GM18508 (cell line): ENCODE results near the gene GSG1L2.
"Not testable (repeated sequence)": the region's sequence is repeated elsewhere in the genome, so short reads cannot be mapped to it uniquely, and the experiment has no call there.

Source experiments
- ATAC-seq: cut with Tn5 transposase; IDR thresholded peaks from one replicate; pipeline ENCODE4 v1.9.1; 2021; ENCODE audit warnings: moderate number of reproducible peaks; ENCODE audit not compliant: insufficient read depth, unreplicated experiment

Gene GSG1L2

DNA sequence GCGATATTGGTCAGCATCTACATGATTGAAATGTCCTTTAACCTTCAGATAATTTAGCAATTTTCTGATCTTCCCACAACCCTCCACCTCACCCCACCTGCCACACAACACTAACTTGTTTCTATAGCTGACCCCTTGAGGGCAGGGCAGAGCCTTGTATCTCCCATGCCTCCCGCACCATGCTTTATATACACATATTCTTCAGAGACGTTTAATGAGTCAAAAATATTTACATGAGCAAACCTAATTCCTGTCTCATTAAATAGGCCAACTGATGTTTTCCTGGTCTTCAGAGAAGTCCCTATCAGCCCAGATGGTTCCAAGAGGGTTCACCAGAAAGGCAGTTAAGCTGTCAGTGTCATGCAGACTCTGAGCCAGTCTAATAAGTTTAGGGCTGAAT lies 23.9 kb downstream of the GSG1L2 start:
- no peak for ATAC-seq

DNA sequence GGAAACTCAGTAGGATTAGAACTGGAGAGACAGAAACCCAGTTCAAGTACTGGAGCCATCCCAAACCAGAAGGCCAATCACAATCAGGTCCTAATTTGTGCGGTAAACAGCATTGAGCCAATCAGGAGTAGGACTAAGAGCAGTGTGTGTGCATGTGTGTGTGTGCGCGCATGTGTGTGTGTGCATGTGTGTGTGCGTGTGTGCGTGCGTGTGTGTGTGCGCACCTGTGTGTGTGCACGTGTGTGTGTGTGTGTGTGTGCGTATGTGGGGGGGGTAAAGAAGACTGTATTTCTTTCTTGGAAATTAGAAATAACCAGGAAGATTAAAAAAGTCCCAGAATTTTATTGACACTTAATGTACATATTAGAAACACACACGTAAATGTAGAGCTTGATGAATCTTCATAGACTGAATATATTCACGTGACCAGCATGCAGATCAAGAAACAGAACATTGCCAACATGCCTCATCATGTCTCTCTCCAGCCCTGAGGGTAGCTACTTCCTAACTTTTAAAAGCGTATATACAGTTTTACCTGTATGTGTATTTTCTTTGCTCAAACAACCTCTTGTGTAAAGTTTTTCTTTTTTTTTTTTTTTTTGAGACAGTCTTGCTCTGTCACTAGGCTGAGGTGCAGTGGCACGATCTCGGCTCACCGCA lies 29.6 kb downstream of the GSG1L2 start:
- ATAC-seq = no peak

DNA sequence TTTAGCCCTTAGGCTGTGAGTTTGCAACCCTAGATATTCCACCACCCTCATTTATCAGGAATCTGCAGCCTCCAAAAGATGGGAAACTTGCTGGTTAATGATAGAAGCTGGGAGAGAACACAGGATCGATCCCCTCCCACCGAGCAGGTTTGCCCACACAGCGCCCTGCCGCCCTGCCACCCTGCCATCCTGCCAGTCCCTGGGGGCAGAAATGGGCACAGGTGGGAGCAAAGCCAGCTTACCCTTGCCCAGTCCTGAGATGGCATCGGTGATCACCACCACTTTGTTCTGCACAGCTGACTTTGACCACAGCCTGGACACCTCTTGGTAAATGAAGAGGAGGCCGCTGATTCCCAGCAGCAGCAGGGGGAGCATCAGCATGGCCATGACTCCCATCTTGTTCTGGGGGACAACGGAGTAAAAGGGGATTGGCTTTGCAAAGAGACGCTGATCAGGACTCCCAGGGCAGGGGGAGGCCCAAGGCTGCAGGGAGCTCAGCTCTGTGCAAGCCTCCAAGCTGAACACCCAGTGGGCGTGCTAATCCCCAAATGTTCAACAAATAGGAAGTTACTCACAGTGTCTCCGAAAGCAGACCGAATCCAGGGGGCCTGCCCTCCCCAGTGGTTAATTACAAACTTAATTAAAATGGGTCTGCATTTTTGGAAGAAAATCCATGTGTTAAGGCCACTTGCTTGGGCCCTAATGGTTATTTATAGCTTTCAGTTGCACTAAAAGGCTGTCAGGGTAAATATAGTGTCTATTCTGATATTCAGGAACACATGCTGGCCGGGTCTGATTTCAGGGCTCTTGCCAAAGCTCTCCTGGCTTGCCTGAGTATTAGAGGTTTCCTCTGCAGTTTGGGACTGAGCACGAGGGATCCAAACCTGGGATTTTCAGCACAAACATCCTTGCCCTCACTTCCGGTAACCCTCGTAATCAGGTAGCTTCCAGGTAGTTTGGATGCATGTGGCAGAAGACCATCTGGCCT lies 30.7 kb downstream of the GSG1L2 start, which contains the start of gene DHRS7C:
Gene DHRS7C (minus strand): TSS at position 704 of the 988 bp plus-strand sequence. CDS start 308 bp downstream, at position 396.
- ATAC-seq = no peak

DNA sequence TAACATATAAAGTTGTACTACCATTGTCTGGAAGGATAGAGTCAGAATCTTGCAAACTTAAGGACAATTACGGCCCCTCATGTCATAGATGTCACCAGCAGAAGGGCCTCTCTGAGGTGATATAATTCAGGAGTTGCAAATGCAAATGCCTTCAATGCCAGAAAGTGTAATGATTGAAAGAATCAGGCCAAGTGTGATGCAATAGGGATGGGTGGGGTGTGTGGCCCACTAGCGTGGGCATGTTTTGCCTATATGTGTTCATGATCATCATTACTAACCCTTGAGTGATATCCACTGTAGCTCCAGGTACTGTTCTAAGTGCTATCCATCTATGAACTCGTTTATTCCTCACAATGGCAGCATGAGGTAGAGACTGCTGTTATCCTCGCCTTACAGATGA lies 31.6 kb downstream of the GSG1L2 start:
- no peak for ATAC-seq

DNA sequence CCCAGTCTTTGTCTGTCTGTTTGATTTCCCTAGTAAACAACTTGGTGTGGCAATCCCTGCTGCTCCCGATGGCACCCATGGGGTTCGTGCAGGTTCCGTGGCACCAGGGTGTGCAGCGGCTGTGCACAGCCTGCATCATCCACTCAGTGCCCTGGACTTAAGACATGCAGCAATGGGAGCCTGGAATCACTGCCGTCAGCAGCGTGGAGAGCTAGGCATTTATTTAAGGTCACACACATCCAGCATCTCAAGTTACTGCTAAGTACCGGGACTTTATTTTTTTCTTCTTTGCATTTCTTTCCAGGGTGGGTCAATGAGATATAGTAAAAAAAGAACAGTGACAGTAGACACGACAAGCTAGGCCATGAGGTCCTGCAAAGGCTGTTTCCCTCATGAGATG lies 33.3 kb downstream of the GSG1L2 start:
- no peak for ATAC-seq

DNA sequence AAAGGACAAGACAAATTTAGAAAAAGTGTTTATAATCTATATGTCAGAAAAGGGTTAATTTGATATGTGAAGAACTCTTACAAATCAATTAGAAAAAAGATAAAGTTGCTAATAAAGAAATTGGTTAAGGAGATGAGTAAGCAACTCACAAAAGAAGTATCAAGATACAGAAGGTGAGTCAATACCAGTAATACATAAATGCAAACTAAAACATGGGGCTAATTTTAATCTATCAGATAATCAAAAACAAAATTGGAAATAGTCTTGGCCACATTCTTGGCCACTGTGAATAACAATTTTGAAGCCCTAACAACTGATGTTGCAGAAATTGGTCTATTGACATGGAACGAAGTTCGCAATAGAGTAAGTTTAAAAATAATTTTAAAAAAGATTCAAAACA lies 37.3 kb downstream of the GSG1L2 start:
- no peak for ATAC-seq

DNA sequence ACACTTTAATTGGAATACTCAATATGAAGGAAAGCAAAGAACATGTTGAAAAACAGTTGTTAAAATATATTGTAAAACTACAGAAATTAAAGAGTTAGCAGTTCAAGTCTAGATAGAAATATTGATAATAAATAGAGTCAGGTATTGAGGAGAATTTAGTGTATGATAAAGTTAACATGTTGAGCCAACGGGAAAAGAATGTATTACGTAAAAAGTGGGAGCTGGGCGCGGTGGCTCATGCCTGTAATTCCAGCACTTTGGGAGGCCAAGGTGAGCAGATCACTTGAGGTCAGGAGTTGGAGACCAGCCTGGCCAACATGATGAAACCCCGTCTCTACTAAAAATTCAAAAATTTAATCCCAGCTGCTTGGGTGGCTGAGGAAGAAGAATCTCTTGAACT lies 38.4 kb downstream of the GSG1L2 start:
- ATAC-seq = not testable (repeated sequence)

DNA sequence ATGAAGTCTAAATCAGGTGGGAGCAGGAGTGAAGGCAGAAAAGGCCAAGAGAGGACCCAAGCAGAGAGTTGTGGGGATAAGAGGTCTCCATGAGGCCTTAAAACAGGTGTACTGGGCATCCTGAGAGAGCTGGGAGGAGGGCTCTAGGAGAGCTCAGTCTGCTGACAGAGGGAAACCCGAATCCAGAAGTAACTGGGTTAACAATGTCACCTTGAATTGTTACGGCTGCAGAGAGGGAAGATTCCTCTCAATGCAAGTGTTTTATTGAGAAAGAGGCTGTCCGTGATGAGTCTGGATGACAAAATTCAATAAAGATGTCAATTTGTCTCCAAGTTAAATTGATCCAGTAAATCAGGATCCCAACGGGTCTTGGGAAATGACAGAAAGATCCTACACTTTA lies 38.8 kb downstream of the GSG1L2 start:
- ATAC-seq = no peak

DNA sequence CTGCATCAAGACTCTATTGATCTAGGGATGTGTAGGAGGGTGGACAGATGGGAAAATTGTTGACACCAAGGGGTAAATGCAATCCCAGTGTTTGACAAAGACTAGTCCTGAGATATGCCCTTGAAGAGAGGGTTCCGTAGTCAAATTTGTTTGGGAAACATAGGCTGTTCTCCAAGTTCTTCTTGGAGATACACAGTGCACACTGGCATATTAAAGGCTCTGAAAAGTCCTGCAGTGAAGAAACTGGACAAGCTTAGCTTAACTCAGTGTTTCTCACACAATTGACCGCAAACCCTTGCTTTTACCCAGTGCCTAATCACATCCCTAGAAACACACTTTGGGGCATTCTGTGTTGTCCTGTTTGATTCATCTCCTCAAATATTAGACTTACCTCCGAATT lies 41.3 kb downstream of the GSG1L2 start:
- ATAC-seq = no peak

DNA sequence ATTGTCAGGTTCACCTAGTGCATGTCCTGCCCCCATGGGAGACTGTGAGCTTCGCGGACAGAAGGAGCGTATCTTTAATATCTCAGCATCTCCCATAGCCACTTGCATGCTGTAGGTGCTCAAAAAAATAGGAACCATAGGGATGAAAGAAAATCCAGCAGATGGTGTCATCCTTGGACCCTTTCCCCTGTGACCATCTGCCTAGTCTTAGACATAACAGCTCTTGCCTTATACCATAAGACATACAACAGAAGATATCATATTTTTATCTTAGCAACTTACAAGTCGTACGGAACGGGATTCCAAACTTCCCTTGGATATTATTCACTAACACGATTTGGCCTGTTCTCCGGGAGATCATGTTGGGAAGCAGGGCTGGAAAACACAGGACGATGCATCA lies 45.0 kb downstream of the GSG1L2 start:
- no peak for ATAC-seq

DNA sequence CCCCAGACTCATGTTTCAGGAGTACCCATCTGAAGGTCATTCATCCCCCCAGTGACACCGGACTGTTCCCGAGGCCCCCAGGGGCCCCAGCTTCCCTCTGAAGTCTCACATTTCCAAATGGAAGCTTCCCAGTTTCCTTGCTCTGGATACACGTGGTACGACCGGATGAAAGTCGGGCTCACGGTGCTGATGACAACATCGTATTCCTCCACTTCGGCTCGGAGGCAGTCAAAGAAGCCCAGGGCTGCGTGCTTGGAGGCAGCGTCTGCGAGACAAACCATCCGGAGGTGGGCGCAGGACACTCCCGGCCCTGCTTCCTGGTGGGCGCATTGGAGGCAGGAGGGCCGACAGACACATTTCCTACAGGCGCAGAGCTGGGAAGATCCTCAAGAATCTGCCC lies 49.2 kb downstream of the GSG1L2 start:
- no peak for ATAC-seq

DNA sequence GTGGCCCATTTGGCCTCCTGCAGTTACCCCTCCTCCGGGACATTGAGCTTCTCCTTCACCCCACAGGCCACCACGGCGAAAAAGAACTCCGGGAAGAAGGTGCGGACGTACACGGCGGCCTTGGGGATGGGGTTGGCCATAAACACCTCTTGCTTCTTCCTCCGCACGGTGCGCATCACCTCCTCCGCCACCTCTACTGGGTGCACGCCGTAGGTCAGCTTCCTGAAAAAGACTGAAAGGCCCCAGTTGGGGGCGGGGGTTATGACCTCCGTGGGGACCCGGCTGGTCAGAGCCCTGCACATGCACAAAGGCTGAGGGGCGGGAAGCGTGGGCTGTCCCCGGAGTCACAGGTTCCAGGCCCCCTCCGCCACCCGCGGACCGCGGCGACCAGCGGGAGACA lies 50.4 kb downstream of the GSG1L2 start:
- ATAC-seq = no peak

DNA sequence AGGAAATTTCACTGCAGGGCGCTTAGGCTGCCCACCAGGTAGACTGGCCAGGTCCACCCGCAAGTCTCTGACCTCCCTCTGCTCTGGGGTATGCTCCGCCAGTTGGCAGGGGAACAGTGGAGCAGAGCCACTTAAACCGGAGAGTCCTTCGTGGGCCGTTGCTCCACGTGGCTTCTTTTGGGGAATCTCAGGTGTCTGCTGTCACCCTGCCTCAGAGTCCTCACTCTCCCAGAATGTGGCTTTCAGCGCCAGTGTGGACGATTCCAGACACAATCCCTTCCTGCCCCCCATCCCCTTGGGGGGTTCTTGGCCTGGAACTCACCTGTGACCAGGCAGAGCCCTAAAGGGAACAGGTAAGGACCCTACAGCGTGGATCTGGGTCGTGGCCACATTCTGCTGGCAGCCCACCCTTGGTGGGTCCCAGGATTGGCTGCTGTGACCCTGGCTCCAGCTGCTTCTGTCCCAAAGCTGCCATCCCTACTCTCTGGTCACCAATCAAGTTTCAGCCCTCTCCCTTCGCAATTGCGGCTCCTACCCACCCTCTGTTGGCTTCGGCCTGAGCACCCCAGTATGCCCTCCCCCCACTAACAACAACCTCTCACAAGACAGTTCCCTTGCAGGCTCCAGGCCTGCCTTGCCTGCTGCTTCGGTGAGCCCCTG lies 52.7 kb downstream of the GSG1L2 start:
- no peak for ATAC-seq

DNA sequence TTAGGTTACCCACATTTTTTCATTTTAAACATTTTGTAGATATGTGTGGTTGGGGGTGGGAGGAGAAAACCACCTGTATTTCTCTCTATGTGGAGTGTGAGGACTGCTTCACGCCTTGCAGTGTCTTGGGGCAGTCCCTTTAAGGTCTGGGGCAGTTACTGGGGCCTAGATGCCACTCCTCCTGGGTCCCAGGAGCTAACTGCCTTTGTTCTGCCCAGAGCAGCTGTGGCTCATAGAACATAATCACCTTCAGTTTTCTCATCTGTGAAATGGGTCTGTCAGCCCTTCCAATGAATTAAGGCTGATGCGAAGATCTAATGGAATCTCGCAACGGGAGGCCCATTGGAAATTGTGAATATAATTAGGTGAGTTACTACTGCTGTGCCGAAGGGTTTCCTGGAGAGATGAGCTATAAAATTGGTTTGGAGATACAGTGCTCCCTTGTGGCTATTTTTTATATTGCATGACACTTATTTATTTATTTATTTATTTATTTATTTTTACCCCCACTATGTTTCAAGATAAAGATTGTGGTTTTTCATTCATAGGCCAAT lies 53.4 kb downstream of the GSG1L2 start:
- ATAC-seq = no peak

DNA sequence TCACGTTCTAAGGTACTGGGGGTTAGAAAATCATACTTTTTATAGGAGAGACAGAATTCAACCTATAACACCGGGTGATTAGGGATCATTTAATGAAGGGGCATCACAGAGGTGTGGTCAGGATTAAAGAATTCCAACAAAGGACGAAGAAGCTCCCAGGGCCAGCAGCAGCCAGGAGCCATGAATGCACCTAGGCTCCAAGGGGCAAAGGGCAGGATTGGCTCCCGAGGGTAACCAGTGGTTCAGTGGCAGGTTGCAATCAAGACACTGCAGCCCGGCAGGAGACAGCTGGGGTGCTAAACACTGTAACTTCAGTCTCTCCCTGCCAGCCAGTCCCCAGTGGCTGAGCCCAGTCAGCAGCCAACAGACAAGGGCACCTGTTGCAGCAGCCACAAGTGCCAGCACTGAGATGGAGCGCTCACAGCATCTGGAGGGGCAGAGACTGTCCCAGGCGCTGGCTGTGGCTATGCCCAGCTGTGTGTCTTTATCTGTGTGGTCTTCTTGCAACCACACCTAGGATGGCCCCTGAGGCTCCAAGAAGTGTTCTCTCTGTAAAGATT lies 54.4 kb downstream of the GSG1L2 start:
- no peak for ATAC-seq

DNA sequence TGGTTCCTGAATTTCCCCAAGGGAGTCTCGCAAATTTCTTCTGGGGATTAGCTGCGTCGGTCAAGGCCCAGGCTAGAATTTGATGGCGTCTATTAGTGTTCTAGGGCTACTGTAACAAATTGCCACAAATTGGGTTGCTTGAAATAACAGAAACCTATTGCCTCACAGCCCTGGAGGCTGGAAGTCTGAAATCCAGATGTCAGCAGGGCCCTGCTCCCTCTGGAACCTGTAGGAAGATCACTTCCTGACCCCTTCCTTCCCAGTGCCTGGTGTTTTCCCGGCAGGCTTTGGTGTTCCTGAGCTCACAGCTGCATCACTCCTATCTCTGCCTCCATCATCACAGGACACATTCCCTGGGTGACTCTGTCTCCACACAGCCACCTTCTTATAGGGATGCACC lies 54.9 kb downstream of the GSG1L2 start:
- ATAC-seq = no peak

DNA sequence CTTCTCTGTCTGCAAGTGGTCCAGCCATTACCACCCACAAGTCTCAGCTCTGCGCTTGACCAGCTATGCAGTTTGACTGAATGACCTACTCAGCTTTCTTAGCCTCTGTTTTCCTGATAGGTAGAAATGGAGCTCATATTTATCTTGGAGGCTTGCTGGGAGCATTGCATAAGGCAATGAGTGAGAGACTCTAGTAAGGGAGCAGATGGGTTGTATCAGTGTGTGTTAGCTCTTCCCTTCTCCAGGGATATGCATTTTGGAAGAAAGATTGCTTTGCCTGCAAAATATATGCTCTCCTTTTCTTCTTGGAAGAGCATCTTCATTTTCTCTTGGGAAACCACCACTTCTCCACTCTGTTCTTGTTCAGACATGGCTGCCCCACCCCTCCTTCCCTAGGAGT lies 56.6 kb downstream of the GSG1L2 start:
- ATAC-seq = no peak

DNA sequence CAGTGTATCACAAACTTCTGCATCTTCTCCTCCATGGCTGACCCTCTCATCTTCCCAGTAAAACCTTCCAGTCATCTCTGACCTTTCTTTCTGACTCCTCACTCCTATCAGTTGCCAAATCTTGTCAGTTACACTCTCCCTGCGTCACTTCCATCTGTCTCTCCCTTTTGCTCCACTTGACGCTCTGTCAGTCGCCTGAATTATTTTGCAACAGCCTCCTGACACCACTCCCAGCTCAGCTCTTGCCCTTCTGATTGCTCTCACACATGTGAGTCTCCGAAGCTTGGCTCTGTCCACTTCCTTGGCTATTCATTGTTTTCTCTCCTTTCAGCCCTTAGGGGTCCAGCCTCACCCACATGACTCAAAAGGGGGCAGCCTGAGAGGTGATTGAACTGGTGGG lies 58.2 kb downstream of the GSG1L2 start:
- no peak for ATAC-seq

DNA sequence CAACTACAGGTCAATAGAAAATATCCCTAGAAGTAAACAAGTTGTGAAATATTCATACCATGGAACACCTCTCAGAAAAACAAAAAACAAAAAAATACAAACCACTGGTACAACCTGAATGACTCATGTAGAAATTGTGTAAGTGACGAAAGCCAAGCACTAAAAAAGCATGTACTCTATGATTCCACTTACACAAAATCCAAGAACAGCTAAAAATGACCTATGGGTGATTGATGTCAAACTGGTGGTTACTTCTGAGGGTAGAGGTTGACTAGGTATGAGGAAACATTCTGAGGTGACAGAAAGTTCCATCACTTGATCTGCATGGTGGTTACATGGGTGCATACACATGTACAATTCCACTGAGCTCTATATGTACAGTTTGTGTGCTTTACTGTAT lies 61.6 kb downstream of the GSG1L2 start:
- no peak for ATAC-seq

DNA sequence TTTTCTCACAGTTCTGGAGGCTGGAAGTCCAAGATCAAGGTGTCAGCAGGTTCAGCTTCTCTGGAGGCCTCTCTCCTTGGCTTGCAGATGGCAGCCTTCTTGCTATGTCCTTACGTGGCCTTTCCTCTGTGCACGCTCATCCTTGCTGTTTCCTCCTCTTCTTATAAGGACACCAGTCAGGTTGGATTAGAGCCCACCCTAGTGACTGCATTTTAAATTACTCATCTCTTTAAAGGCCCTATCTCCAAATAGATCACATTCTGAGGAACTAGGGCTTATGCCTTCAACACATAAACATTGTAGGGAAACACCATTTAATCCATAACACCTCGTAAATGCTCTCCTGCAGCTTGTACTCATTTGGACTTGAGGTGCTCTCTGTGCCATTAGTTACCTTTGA lies 66.8 kb downstream of the GSG1L2 start:
- no peak for ATAC-seq
